Endothelial cell of umbilical vein (primary cell): ENCODE measurements around the gene KCNMB2. TPM values are rescaled to one million over a fixed set of nuclear protein-coding genes. Genes with fewer than 3 reads are reported as not detected.

Experiments used
- BruUV-seq: library from RNA; stranded (reverse); fragments of 400-500 nt; replicated peaks from 2 replicates; lab custom pipeline; 2021; lab: Mats Ljungman, UMichigan
- CTCF ChIA-PET: fragments of 300-600, 350-600 bp; sonication (Branson Sonifier 250); formaldehyde crosslinking; loops from one replicate; lab custom pipeline; 2021; ENCODE audit warnings: antibody characterized with exemption, inconsistent platforms; lab: Charles Lee
- POLR2A ChIA-PET: fragments of 300-600, 350-600 bp; sonication (Branson Sonifier 250); formaldehyde crosslinking; loops from one replicate; lab custom pipeline; 2021; ENCODE audit warnings: antibody characterized with exemption, inconsistent platforms; lab: Charles Lee
- DNase-seq: peaks from one replicate; pipeline ENCODE4 v3.0.0-alpha.2; 2011; ENCODE audit warnings: low read depth, low spot score
- FAIRE-seq: peaks from 2 replicates; lab custom pipeline; 2011; peaks lifted over from hg19 to GRCh38; lab: Jason Lieb, UNC
- H2AFZ ChIP-seq: 2 replicates; pipeline ENCODE4 v1.6.0; 2012; ENCODE audit warnings: low read depth, low read length, control low read depth, inconsistent platforms
- H3K27ac ChIP-seq: 2 replicates; pipeline ENCODE4 v1.5.1; 2011; ENCODE audit warnings: low read depth, mild to moderate bottlenecking, control low read depth, low read length, moderate library complexity; ENCODE audit not compliant: insufficient read depth
- H3K27me3 ChIP-seq, 2 experiments: 2 replicates each; pipeline versions ENCODE4 v1.6.0 to v1.6.1; 2011; ENCODE audit warnings: low read length in 2 of 2, mixed read lengths in 1 of 2; ENCODE audit not compliant: control insufficient read depth in 2 of 2, insufficient read depth in 2 of 2
- H3K36me3 ChIP-seq, 2 experiments: 2 replicates in 1 of 2; 3 replicates in 1 of 2; pipeline ENCODE4 v1.5.1; 2011; ENCODE audit warnings: low read length in 2 of 2, mild to moderate bottlenecking in 1 of 2, moderate library complexity in 1 of 2; ENCODE audit not compliant: control insufficient read depth in 2 of 2, insufficient read depth in 2 of 2; ENCODE audit errors: extremely low read depth in 1 of 2
- H3K4me1 ChIP-seq: 3 replicates; pipeline ENCODE4 v1.5.1; 2011; ENCODE audit warnings: mild to moderate bottlenecking, low read length; ENCODE audit not compliant: control insufficient read depth, insufficient read depth; ENCODE audit errors: extremely low read depth
- H3K4me2 ChIP-seq: 2 replicates; pipeline ENCODE4 v1.6.1; 2011; ENCODE audit warnings: low read length, control low read depth, mixed read lengths; ENCODE audit not compliant: insufficient read depth
- H3K4me3 ChIP-seq, 3 experiments: fragments of 200-600 bp in 1 of 3; sonication (generic), shearing (Covaris generic) in 1 of 3; replicated peaks in 1 of 3; 2 replicates each; pipeline ENCODE4 v1.5.1; 2011 to 2016; ENCODE audit warnings: control low read depth in 3 of 3, low read length in 3 of 3, mild to moderate bottlenecking in 2 of 3, inconsistent platforms in 1 of 3, low read depth in 1 of 3, moderate library complexity in 1 of 3; ENCODE audit not compliant: insufficient read depth in 1 of 3
- H3K79me2 ChIP-seq: 2 replicates; pipeline ENCODE4 v1.6.0; 2012; ENCODE audit warnings: low read length, inconsistent platforms; ENCODE audit not compliant: control insufficient read depth, insufficient read depth
- H3K9ac ChIP-seq: replicated peaks from 2 replicates; pipeline ENCODE3; 2011; ENCODE audit warnings: low read length, control low read depth; ENCODE audit not compliant: insufficient read depth; ENCODE audit errors: extremely low read depth
- H3K9me1 ChIP-seq: replicated peaks from 3 replicates; pipeline ENCODE4 v1.6.0; 2011; ENCODE audit warnings: mild to moderate bottlenecking, low read length; ENCODE audit not compliant: control insufficient read depth, insufficient read depth; ENCODE audit errors: extremely low read depth
- H3K9me3 ChIP-seq: replicated peaks from 2 replicates; pipeline ENCODE4 v1.5.1; 2012; ENCODE audit warnings: low read length, inconsistent platforms; ENCODE audit not compliant: control insufficient read depth, insufficient read depth
- H4K20me1 ChIP-seq: replicated peaks from 2 replicates; pipeline ENCODE3; 2011; ENCODE audit warnings: mild to moderate bottlenecking, low read length; ENCODE audit not compliant: control insufficient read depth, insufficient read depth; ENCODE audit errors: extremely low read depth
- EZH2 ChIP-seq: IDR thresholded peaks from 2 replicates; pipeline ENCODE4 v1.6.1; 2012; ENCODE audit warnings: borderline replicate concordance, low read depth, mild to moderate bottlenecking, moderate library complexity, low read length, inconsistent platforms; ENCODE audit not compliant: severe bottlenecking
- FOS ChIP-seq: IDR thresholded peaks from 2 replicates; pipeline ENCODE4 v1.6.1; 2011; ENCODE audit warnings: mild to moderate bottlenecking, low read length, moderate library complexity, borderline replicate concordance; ENCODE audit not compliant: insufficient read depth
- GATA2 ChIP-seq: IDR thresholded peaks from 2 replicates; pipeline ENCODE4 v1.7.0; 2011; ENCODE audit warnings: low read depth, mild to moderate bottlenecking, moderate library complexity, mixed read lengths, low read length; ENCODE audit not compliant: insufficient read length, insufficient read depth
- JUN ChIP-seq: IDR thresholded peaks from 2 replicates; pipeline ENCODE4 v1.6.1; 2011; ENCODE audit warnings: borderline replicate concordance, low read depth; ENCODE audit not compliant: insufficient read length, insufficient read depth
- MYC ChIP-seq: IDR thresholded peaks from one replicate; pipeline ENCODE4 v1.6.1; 2011; ENCODE audit warnings: mild to moderate bottlenecking, low read depth, low read length
- POLR2A ChIP-seq: IDR thresholded peaks from 2 replicates; pipeline ENCODE4 v1.6.1; 2012; ENCODE audit warnings: low read depth, mild to moderate bottlenecking, control low read depth, low read length
- POLR2AphosphoS5 ChIP-seq: IDR thresholded peaks from 2 replicates; pipeline ENCODE4 v1.6.1; 2012; ENCODE audit warnings: low read depth, mild to moderate bottlenecking, control low read depth, low read length, moderate library complexity; ENCODE audit not compliant: insufficient read depth
- dilution Hi-C: fragments of 300-500 bp; cut with MboI; formaldehyde crosslinking; loops from one replicate; pipeline ENCODE4 v1.15.0; 2019; ENCODE audit warnings: low sequenced_read_pairs; ENCODE audit not compliant: extremely low pct_ligation_motif_present
- intact Hi-C: fragments of 100-400 bp; cut with micrococcal nuclease; formaldehyde crosslinking; loops from one replicate; pipeline ENCODE4 v1.10.0; 2022
- polyA plus RNA-seq, 4 experiments: library from polyadenylated mRNA; depleted of rRNA in 3 of 4; stranded (reverse) in 3 of 4; unstranded in 1 of 4; fragments of >200 nt; gene quantifications; 2 replicates each; pipeline versions ENCODE4 v1.2.1 to v1.2.3, GENCODE V29; 2011 to 2012; ENCODE audit warnings: missing spikeins in 1 of 4
- total RNA-seq: library from RNA; stranded (reverse); gene quantifications from 2 replicates; pipeline ENCODE4 v1.2.3, GENCODE V29; 2021
- TF ChIP-seq, protein P1 (sequence below): IDR thresholded peaks from 2 replicates; pipeline ENCODE4 v1.6.1; 2011; ENCODE audit not compliant: insufficient read depth, insufficient read length
- TF ChIP-seq, protein P2 (sequence below), 2 donors: IDR thresholded peaks; 1 replicate in 1 of 2; 2 replicates in 1 of 2; pipeline ENCODE4 v1.5.1; 2011; ENCODE audit warnings: low read length in 2 of 2, mild to moderate bottlenecking in 2 of 2, moderate library complexity in 2 of 2, control low read depth in 1 of 2, inconsistent platforms in 1 of 2, low read depth in 1 of 2; ENCODE audit not compliant: insufficient read depth in 1 of 2; ENCODE audit errors: extremely low read depth in 1 of 2

KCNMB2 gene
- total and polyA plus RNA-seq, 2 donors (not counting 3 experiments of a cell fraction or from before 2014, with no cell fraction given) = not detected

DNA sequence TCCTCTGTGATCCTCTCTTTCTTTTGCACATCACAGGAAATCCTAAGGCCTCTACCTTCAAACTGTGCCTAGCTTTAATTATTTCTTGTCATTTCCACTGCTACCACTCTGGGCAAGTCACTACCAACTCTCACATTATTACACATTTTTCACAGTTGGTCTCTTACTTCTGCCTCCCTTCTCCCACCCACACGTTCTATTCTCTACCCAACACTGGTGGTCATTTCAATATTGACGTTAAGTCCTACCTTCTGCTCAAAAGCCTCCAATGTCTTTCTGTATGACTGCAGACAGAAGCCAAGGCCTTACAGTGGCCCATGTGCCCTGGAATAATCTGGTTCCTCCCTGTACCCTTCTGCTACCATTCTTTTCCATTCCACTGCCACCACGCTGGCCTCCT, 3.9 kb downstream of the KCNMB2 start:
- Histone ChIP-seq H3K9me1 (peaks cover 2% of the 10 kb centered on the region), H3K27me3 (peaks cover 2 to 3% of the 10 kb centered on the region in 2 experiments), H3K79me2 (no peaks in the 10 kb centered on the region), H3K36me3 (no peaks in the 10 kb centered on the region), H3K9ac (no peak overlapping the region), H3K4me1 (peaks cover 4% of the 10 kb centered on the region), H3K27ac (no peak overlapping the region), H2AFZ (no peak overlapping the region), H3K4me3 (no peak overlapping the region), H4K20me1 (no peaks in the 10 kb centered on the region), H3K9me3 (no peaks in the 10 kb centered on the region), H3K4me2 (no peak overlapping the region)
- intact Hi-C loops (no loop called here), dilution Hi-C loops (no loop called here)
- no peak for DNase-seq
- FAIRE-seq = no peak
- TF ChIP-seq, protein P1, sequence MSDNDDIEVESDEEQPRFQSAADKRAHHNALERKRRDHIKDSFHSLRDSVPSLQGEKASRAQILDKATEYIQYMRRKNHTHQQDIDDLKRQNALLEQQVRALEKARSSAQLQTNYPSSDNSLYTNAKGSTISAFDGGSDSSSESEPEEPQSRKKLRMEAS = no peak
- TF ChIP-seq, protein P2, sequence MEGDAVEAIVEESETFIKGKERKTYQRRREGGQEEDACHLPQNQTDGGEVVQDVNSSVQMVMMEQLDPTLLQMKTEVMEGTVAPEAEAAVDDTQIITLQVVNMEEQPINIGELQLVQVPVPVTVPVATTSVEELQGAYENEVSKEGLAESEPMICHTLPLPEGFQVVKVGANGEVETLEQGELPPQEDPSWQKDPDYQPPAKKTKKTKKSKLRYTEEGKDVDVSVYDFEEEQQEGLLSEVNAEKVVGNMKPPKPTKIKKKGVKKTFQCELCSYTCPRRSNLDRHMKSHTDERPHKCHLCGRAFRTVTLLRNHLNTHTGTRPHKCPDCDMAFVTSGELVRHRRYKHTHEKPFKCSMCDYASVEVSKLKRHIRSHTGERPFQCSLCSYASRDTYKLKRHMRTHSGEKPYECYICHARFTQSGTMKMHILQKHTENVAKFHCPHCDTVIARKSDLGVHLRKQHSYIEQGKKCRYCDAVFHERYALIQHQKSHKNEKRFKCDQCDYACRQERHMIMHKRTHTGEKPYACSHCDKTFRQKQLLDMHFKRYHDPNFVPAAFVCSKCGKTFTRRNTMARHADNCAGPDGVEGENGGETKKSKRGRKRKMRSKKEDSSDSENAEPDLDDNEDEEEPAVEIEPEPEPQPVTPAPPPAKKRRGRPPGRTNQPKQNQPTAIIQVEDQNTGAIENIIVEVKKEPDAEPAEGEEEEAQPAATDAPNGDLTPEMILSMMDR (IDR thresholded peaks at IDR 0.05; ENCODE audit: extremely low read depth in 1 of 2, insufficient read depth in 1 of 2, low read depth in 1 of 2, low read length in 2 of 2) = no peak
- no peak for TF ChIP-seq POLR2A
- no peak for TF ChIP-seq POLR2AphosphoS5
- no peak for TF ChIP-seq EZH2
- TF ChIP-seq FOS = no peak
- no peak for TF ChIP-seq GATA2
- TF ChIP-seq MYC = no peak
- TF ChIP-seq JUN = no peak
- ChIA-PET POLR2A (no interaction called here), CTCF (no interaction called here)
- BruUV-seq = no TSS peak
